ENCODE data around the gene ATRIP. TPM values are rescaled to one million over a fixed set of nuclear protein-coding genes. Genes with fewer than 3 reads are reported as not detected.

ATRIP gene
- total and polyA plus RNA-seq, 12 donors, result 2.2 to 5.4 (median 3.8) TPM

DNA sequence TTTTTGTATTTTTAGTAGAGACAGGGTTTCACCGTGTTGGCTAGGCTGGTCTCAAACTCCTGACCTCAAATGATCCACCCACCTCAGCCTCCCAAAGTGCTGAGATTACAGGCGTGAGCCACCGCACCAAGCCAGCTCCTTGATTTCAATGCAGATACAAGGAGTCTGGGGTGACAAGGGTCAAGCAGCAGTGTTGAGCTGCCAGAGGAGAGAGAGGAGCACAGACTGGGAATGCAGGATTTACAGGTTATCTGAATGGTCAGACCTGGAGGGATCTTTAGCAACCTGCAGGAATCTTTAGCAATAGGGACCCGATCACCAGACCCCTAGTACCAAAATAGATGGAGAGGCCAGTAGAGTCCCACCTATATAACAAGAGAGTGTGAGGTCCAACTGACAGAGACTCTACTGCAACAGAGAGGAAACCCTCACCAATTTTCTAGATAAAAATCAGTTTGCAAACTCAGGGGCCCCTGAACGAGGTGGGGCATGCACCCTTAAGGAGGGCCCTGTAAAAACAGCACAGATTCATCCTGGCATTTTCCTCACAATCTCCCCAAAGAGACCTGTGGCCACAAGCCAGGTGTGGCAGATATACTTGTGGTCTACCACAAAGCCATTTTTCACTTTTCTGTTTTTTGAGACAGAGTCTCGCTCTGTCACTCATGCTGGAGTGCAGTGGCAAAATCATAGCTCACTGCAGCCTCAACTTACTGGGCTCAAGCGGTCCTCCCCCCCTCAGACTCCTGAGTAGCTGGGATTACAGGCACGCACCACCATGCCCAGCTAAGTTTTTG, 68.1 kb downstream of the ATRIP start:
- Histone ChIP-seq H3K4me3 (no peak overlapping the region), H3K36me3 (peaks cover 0 to 9% (median 0%) of the 10 kb centered on the region in 9 donors), H3K27me3 (no peaks in the 10 kb centered on the region), H3K9me3 (no peaks in the 10 kb centered on the region), H3K4me1 (peaks cover 0 to 4% (median 0%) of the 10 kb centered on the region in 9 donors), H3K27ac (no peak overlapping the region)
- intact Hi-C loops (cut with DNase I), result loop anchor here in 1 of 10 donors (5.0 kb wide), 1 partner anchor 52 kb away; no protein-coding TSS in a partner anchor
- TF ChIP-seq, protein P1, sequence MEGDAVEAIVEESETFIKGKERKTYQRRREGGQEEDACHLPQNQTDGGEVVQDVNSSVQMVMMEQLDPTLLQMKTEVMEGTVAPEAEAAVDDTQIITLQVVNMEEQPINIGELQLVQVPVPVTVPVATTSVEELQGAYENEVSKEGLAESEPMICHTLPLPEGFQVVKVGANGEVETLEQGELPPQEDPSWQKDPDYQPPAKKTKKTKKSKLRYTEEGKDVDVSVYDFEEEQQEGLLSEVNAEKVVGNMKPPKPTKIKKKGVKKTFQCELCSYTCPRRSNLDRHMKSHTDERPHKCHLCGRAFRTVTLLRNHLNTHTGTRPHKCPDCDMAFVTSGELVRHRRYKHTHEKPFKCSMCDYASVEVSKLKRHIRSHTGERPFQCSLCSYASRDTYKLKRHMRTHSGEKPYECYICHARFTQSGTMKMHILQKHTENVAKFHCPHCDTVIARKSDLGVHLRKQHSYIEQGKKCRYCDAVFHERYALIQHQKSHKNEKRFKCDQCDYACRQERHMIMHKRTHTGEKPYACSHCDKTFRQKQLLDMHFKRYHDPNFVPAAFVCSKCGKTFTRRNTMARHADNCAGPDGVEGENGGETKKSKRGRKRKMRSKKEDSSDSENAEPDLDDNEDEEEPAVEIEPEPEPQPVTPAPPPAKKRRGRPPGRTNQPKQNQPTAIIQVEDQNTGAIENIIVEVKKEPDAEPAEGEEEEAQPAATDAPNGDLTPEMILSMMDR (IDR thresholded peaks at IDR 0.05), result no peak
- DNase-seq (no peak), ATAC-seq (no peak)
- WGBS, 2 donors, result 88 to 89% methylated on average over 8 of the region's 8 CpGs

Other genes with a start within 250 kb of the ATRIP start
- 1 to 10 TPM in 1 of 10 donors, under 1 TPM in 4, not detected in 5; 0.33 to 3.3 (median 0.42) TPM for gene CAMP, start 223.2 kb upstream of the ATRIP start, total RNA-seq
- 1 to 10 TPM; 2.3 to 4.1 TPM for gene CAMP, start 223.2 kb upstream of the ATRIP start, polyA plus RNA-seq
- 1 to 10 TPM; 3.6 to 7.0 (median 4.4) TPM for gene ZNF589, start 205.6 kb upstream of the ATRIP start, total RNA-seq
- gene ZNF589, start 205.6 kb upstream of the ATRIP start, polyA plus RNA-seq, result 1 to 10 TPM; 2.9 to 5.9 TPM
- gene NME6, start 145.4 kb upstream of the ATRIP start, total RNA-seq, result 10 to 100 TPM; 15.9 to 25.7 (median 20.4) TPM
- 10 to 100 TPM in 1 of 2 donors, 1 to 10 TPM in 1; 9.1 to 15.5 TPM for gene NME6, start 145.4 kb upstream of the ATRIP start, polyA plus RNA-seq
- not detected for gene SPINK8, start 113.1 kb upstream of the ATRIP start, total RNA-seq
- not detected for gene SPINK8, start 113.1 kb upstream of the ATRIP start, polyA plus RNA-seq
- under 1 TPM in 1 of 10 donors, not detected in 9; 0.28 TPM for gene FBXW12, start 74.5 kb upstream of the ATRIP start, total RNA-seq
- gene FBXW12, start 74.5 kb upstream of the ATRIP start, polyA plus RNA-seq, result under 1 TPM in 1 of 2 donors, not detected in 1; 0.29 TPM
- gene PLXNB1, start 16.7 kb upstream of the ATRIP start, total RNA-seq, result 10 to 100 TPM; 27.7 to 67.3 (median 32.4) TPM
- 100 to 1,000 TPM in 1 of 2 donors, 10 to 100 TPM in 1; 30.1 to 135 TPM for gene PLXNB1, start 16.7 kb upstream of the ATRIP start, polyA plus RNA-seq
- 10 to 100 TPM in 8 of 10 donors, 1 to 10 TPM in 2; 9.5 to 14.3 (median 12.2) TPM for gene CCDC51, start 6.6 kb upstream of the ATRIP start, total RNA-seq
- gene CCDC51, start 6.6 kb upstream of the ATRIP start, polyA plus RNA-seq, result 10 to 100 TPM in 1 of 2 donors, 1 to 10 TPM in 1; 4.7 to 11.0 TPM
- 100 to 1,000 TPM; 140 to 227 (median 193) TPM for gene TMA7, start 6.5 kb upstream of the ATRIP start, total RNA-seq
- gene TMA7, start 6.5 kb upstream of the ATRIP start, polyA plus RNA-seq, result 1,000 to 10,000 TPM in 1 of 2 donors, 100 to 1,000 TPM in 1; 365 to 1,063 TPM
- 10 to 100 TPM; 36.8 to 95.3 (median 52.9) TPM for gene SHISA5, start 57.4 kb downstream of the ATRIP start, total RNA-seq
- gene SHISA5, start 57.4 kb downstream of the ATRIP start, polyA plus RNA-seq, result 10 to 100 TPM; 34.6 to 68.7 TPM
- 1 to 10 TPM in 6 of 10 donors, under 1 TPM in 4; 0.40 to 7.7 (median 1.5) TPM for gene PFKFB4, start 110.1 kb downstream of the ATRIP start, total RNA-seq
- gene PFKFB4, start 110.1 kb downstream of the ATRIP start, polyA plus RNA-seq, result 1 to 10 TPM in 1 of 2 donors, under 1 TPM in 1; 0.74 to 1.0 TPM
- gene UCN2, start 117.0 kb downstream of the ATRIP start, total RNA-seq, result under 1 TPM in 4 of 10 donors, not detected in 6; 0.19 to 0.77 (median 0.28) TPM
- gene UCN2, start 117.0 kb downstream of the ATRIP start, polyA plus RNA-seq, result under 1 TPM; 0.06 to 0.22 TPM
- gene COL7A1, start 148.6 kb downstream of the ATRIP start, total RNA-seq, result 10 to 100 TPM in 8 of 10 donors, 1 to 10 TPM in 2; 6.1 to 24.0 (median 12.6) TPM
- 10 to 100 TPM in 1 of 2 donors, 1 to 10 TPM in 1; 7.7 to 63.5 TPM for gene COL7A1, start 148.6 kb downstream of the ATRIP start, polyA plus RNA-seq
- 1,000 to 10,000 TPM in 9 of 10 donors, 100 to 1,000 TPM in 1; 723 to 1,173 (median 1,035) TPM for gene UQCRC1, start 162.9 kb downstream of the ATRIP start, total RNA-seq
- 1,000 to 10,000 TPM in 1 of 2 donors, 100 to 1,000 TPM in 1; 859 to 1,330 TPM for gene UQCRC1, start 162.9 kb downstream of the ATRIP start, polyA plus RNA-seq
- not detected for gene TMEM89, start 175.0 kb downstream of the ATRIP start, total RNA-seq
- not detected for gene TMEM89, start 175.0 kb downstream of the ATRIP start, polyA plus RNA-seq
- gene SLC26A6, start 188.7 kb downstream of the ATRIP start, total RNA-seq, result 10 to 100 TPM in 6 of 10 donors, 1 to 10 TPM in 4; 5.2 to 17.7 (median 10.2) TPM
- 10 to 100 TPM; 11.3 to 25.4 TPM for gene SLC26A6, start 188.7 kb downstream of the ATRIP start, polyA plus RNA-seq
- under 1 TPM; 0.10 to 0.44 (median 0.17) TPM for gene CELSR3, start 216.1 kb downstream of the ATRIP start, total RNA-seq
- gene CELSR3, start 216.1 kb downstream of the ATRIP start, polyA plus RNA-seq, result under 1 TPM; 0.10 to 0.44 TPM
- gene NCKIPSD, start 239.2 kb downstream of the ATRIP start, total RNA-seq, result 10 to 100 TPM in 9 of 10 donors, 1 to 10 TPM in 1; 9.4 to 21.1 (median 15.1) TPM
- 10 to 100 TPM; 13.0 to 14.3 TPM for gene NCKIPSD, start 239.2 kb downstream of the ATRIP start, polyA plus RNA-seq